ENCODE data around the gene KIF4B. TPM values are rescaled to one million over a fixed set of nuclear protein-coding genes. Genes with fewer than 3 reads are reported as not detected.
A peak's percentile ranks its signal among the peaks of the same experiment; 100 is the strongest.

Gene KIF4B
- polyA plus RNA-seq, 6 donors from 2014 or later: 0.16 TPM; not detected in 5

GRCh38 chr5:155050384-155051019 is 36.9 kb downstream of the KIF4B start:
- ATAC-seq (ENCODE audit: low read depth in 2 of 2): no peak
- Mint-ChIP-seq H3K4me3 (no peak overlapping the region), H3K27me3 (peaks cover 10 to 31% (median 28%) of the 10 kb centered on the region in 3 donors), H3K27ac (no peak overlapping the region), H3K4me1 (no peaks in the 10 kb centered on the region), H3K36me3 (no peaks in the 10 kb centered on the region), H3K9me3 (peaks cover 0 to 3% (median 0%) of the 10 kb centered on the region in 7 donors)
- DNase-seq: no peak

- H3K36me3 Mint-ChIP-seq: no peaks in the 10 kb centered on the region
- H3K9me3 Mint-ChIP-seq: peaks cover 0 to 4% (median 0%) of the 10 kb centered on the region in 7 donors
- H3K27ac Mint-ChIP-seq: no peak overlapping the region
- H3K4me1 Mint-ChIP-seq: no peaks in the 10 kb centered on the region
- H3K4me3 Mint-ChIP-seq: no peak overlapping the region
- ATAC-seq (ENCODE audit: low read depth in 2 of 2) (no peak), DNase-seq (no peak)
- H3K27me3 Mint-ChIP-seq: peaks cover 10 to 14% (median 13%) of the 10 kb centered on the region in 3 donors
Observed at GRCh38 chr5:155052532-155052931, 39.0 kb downstream of the KIF4B start.

- H3K4me1 Mint-ChIP-seq: no peaks in the 10 kb centered on the region
- peaks cover 0 to 4% (median 0%) of the 10 kb centered on the region in 7 donors for H3K9me3 Mint-ChIP-seq
- no peak for DNase-seq
- no peak overlapping the region for H3K4me3 Mint-ChIP-seq
- ATAC-seq (ENCODE audit: low read depth in 2 of 2): no peak
- H3K36me3 Mint-ChIP-seq: no peaks in the 10 kb centered on the region
- peaks cover 4 to 14% (median 7%) of the 10 kb centered on the region in 3 donors for H3K27me3 Mint-ChIP-seq
- H3K27ac Mint-ChIP-seq: no peak overlapping the region
Observed at GRCh38 chr5:155053501-155053900, 39.9 kb downstream of the KIF4B start.

- no peak for ATAC-seq (ENCODE audit: low read depth in 2 of 2)
- Mint-ChIP-seq H3K27ac (no peak overlapping the region), H3K36me3 (peaks cover 0 to 7% of the 10 kb centered on the region in 2 donors), H3K9me3 (peaks cover 1 to 12% (median 6%) of the 10 kb centered on the region in 7 donors), H3K4me1 (no peaks in the 10 kb centered on the region), H3K4me3 (no peak overlapping the region), H3K27me3 (peaks cover 2 to 14% (median 7%) of the 10 kb centered on the region in 3 donors)
- DNase-seq: no peak
Observed at GRCh38 chr5:155056644-155057269, 43.2 kb downstream of the KIF4B start.

GRCh38 chr5:155057626-155058025 is 44.1 kb downstream of the KIF4B start:
- Mint-ChIP-seq H3K4me3 (no peak overlapping the region), H3K27ac (no peak overlapping the region), H3K4me1 (no peaks in the 10 kb centered on the region), H3K36me3 (peaks cover 0 to 7% of the 10 kb centered on the region in 2 donors), H3K9me3 (peaks cover 1 to 15% (median 6%) of the 10 kb centered on the region in 7 donors), H3K27me3 (peaks cover 0 to 12% (median 7%) of the 10 kb centered on the region in 3 donors)
- ATAC-seq (ENCODE audit: low read depth in 2 of 2): no peak
- DNase-seq: no peak

GRCh38 chr5:155064580-155064979 is 51.0 kb downstream of the KIF4B start:
- Mint-ChIP-seq H3K4me3 (no peak overlapping the region), H3K36me3 (peaks cover 0 to 7% of the 10 kb centered on the region in 2 donors), H3K27ac (no peak overlapping the region), H3K9me3 (peaks cover 0 to 15% (median 6%) of the 10 kb centered on the region in 7 donors), H3K4me1 (no peaks in the 10 kb centered on the region), H3K27me3 (peaks cover 4 to 16% (median 4%) of the 10 kb centered on the region in 3 donors)
- ATAC-seq (ENCODE audit: low read depth in 2 of 2): no peak
- DNase-seq: no peak

GRCh38 chr5:155066886-155067595 is 53.5 kb downstream of the KIF4B start:
- DNase-seq: no peak
- Mint-ChIP-seq H3K9me3 (peaks cover 0 to under 1% (median 0%) of the 10 kb centered on the region in 7 donors), H3K27me3 (peaks cover 4 to 16% (median 4%) of the 10 kb centered on the region in 3 donors), H3K27ac (no peak overlapping the region), H3K4me1 (no peaks in the 10 kb centered on the region), H3K36me3 (no peaks in the 10 kb centered on the region), H3K4me3 (peak overlapping the region in 1 of 8 donors; percentile 49)
- ATAC-seq (ENCODE audit: low read depth in 2 of 2): no peak

Other genes with a start within 250 kb of the KIF4B start
- 1 to 10 TPM in 3 of 6 donors, under 1 TPM in 2, not detected in 1; 0.34 to 3.6 (median 1.3) TPM for gene FAXDC2, start 163.2 kb upstream of the KIF4B start, polyA plus RNA-seq (ENCODE audit: low read depth in 6 of 6)
- gene CNOT8, start 155.1 kb upstream of the KIF4B start, polyA plus RNA-seq (ENCODE audit: low read depth in 6 of 6): 100 to 1,000 TPM; 155 to 240 (median 185) TPM
- 10 to 100 TPM in 4 of 6 donors, 1 to 10 TPM in 2; 3.5 to 16.3 (median 10.7) TPM for gene GEMIN5, start 75.5 kb upstream of the KIF4B start, polyA plus RNA-seq (ENCODE audit: low read depth in 6 of 6)
- gene MRPL22, start 72.7 kb upstream of the KIF4B start, polyA plus RNA-seq (ENCODE audit: low read depth in 6 of 6): 100 to 1,000 TPM in 2 of 6 donors, 10 to 100 TPM in 4; 77.2 to 107 (median 86.9) TPM